Measurements from ENCODE around the gene OR52K1.
"Not testable (repeated sequence)": the region's sequence is repeated elsewhere in the genome, so short reads cannot be mapped to it uniquely, and the experiment has no call there.

GRCh38 chr11:4491405-4491804 lies 9.0 kb downstream of the OR52K1 start:
- not testable (repeated sequence) for TF ChIP-seq CTCF (optimal IDR thresholded peaks at IDR 0.05 in 1 of 3, IDR thresholded peaks at IDR 0.05 in 1 of 3, conservative IDR thresholded peaks at IDR 0.05 in 1 of 3; ENCODE audit: extremely low read depth in 1 of 3, insufficient read depth in 2 of 3, low read length in 3 of 3); EZH2 (IDR thresholded peaks at IDR 0.05; ENCODE audit: low read length)
